OCI-LY1 (cell line): ENCODE results near the gene FAM124A.

ENCODE experiments used
- EZH2 ChIP-seq: fragments of 200-600 bp; sonication (generic), shearing (Covaris generic); IDR thresholded peaks from 2 replicates; pipeline ENCODE4 v1.8.0; 2017; ENCODE audit warnings: borderline replicate concordance, mixed run types, mild to moderate bottlenecking, antibody characterized with exemption, low read length, moderate library complexity, mixed read lengths
- TF ChIP-seq, protein P1 (sequence below): fragments of 200-600 bp; sonication (generic), shearing (Covaris generic); IDR thresholded peaks from 2 replicates; pipeline ENCODE4 v1.5.1; 2017; ENCODE audit warnings: mild to moderate bottlenecking, antibody characterized with exemption, low read length, moderate library complexity, mixed read lengths

DNA sequence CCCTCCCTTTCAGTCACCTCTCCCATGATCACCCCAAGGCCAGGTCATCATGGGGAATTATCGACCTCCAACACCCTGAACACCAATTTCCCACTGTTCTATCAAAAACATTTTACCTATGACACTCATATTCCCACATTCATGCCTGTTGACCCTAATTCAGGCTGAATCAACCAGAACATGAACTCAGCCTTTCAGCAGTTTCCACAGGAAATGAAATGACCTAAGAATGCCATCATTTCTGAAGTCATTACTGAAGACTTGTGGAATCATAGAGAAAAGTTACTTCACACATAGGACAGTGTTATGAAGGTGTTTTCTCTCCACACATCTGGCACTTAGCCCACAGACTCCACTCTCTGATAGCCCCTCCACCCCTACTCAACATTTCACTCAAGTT lies 29.9 kb upstream of the FAM124A start:
- TF ChIP-seq, protein P1, sequence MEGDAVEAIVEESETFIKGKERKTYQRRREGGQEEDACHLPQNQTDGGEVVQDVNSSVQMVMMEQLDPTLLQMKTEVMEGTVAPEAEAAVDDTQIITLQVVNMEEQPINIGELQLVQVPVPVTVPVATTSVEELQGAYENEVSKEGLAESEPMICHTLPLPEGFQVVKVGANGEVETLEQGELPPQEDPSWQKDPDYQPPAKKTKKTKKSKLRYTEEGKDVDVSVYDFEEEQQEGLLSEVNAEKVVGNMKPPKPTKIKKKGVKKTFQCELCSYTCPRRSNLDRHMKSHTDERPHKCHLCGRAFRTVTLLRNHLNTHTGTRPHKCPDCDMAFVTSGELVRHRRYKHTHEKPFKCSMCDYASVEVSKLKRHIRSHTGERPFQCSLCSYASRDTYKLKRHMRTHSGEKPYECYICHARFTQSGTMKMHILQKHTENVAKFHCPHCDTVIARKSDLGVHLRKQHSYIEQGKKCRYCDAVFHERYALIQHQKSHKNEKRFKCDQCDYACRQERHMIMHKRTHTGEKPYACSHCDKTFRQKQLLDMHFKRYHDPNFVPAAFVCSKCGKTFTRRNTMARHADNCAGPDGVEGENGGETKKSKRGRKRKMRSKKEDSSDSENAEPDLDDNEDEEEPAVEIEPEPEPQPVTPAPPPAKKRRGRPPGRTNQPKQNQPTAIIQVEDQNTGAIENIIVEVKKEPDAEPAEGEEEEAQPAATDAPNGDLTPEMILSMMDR: no peak
- no peak for TF ChIP-seq EZH2
